ENCODE data around the gene NIBAN1. TPM values are rescaled to one million over a fixed set of nuclear protein-coding genes. Genes with fewer than 3 reads are reported as not detected.

NIBAN1 gene
- total and polyA plus RNA-seq, 4 donors = 7.5 to 38.5 (median 27.3) TPM

DNA sequence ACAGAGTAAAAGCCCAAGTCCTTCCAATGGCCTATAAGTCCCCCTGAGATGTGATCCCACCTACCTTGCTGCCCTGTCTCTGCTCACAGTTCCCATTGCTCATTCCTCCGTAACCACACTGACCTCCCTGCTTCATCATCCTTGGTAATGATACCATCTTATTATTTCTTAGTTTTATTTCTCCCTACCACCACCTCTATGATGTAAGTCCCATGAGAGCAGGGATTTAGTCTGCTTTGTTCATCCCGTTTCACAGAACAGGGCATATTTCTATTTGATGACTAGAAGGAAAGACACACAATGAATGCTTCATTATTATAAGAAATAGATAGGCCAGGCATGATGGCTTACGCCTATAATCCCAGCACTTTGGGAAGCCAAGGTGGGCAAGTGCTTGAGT lies 22.5 kb downstream of the NIBAN1 start:
- DNase-seq (no peak), ATAC-seq (ENCODE audit: insufficient read depth, low FRiP score) (no peak)
- H3K4me1 ChIP-seq (ENCODE audit: control insufficient read depth in 5 of 5, insufficient read depth in 5 of 5, low read length in 5 of 5) = peaks cover 0 to 28% (median 1%) of the 10 kb centered on the region in 5 donors
- H3K4me3 ChIP-seq = no peak overlapping the region
- no peaks in the 10 kb centered on the region for H3K36me3 ChIP-seq (ENCODE audit: control insufficient read depth in 4 of 4, insufficient read depth in 4 of 4, low read length in 4 of 4)
- H3K9me3 ChIP-seq (ENCODE audit: control insufficient read depth in 4 of 4, insufficient read depth in 3 of 4, low read length in 3 of 4) = no peaks in the 10 kb centered on the region
- H3K27ac ChIP-seq (ENCODE audit: low read depth in 1 of 2, low read length in 1 of 2) = no peak overlapping the region
- H3K27me3 ChIP-seq (ENCODE audit: control insufficient read depth in 3 of 3, insufficient read depth in 3 of 3, low read length in 2 of 3) = no peaks in the 10 kb centered on the region
- H3K9ac ChIP-seq (ENCODE audit: insufficient read depth in 1 of 2, low read length in 2 of 2) = no peak overlapping the region
- 97% methylated on average over 3 of the region's 3 CpGs for WGBS, 2 donors
- TF ChIP-seq, protein P1, sequence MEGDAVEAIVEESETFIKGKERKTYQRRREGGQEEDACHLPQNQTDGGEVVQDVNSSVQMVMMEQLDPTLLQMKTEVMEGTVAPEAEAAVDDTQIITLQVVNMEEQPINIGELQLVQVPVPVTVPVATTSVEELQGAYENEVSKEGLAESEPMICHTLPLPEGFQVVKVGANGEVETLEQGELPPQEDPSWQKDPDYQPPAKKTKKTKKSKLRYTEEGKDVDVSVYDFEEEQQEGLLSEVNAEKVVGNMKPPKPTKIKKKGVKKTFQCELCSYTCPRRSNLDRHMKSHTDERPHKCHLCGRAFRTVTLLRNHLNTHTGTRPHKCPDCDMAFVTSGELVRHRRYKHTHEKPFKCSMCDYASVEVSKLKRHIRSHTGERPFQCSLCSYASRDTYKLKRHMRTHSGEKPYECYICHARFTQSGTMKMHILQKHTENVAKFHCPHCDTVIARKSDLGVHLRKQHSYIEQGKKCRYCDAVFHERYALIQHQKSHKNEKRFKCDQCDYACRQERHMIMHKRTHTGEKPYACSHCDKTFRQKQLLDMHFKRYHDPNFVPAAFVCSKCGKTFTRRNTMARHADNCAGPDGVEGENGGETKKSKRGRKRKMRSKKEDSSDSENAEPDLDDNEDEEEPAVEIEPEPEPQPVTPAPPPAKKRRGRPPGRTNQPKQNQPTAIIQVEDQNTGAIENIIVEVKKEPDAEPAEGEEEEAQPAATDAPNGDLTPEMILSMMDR (IDR thresholded peaks at IDR 0.05; ENCODE audit: control extremely low read depth, extremely low read depth) = no peak

DNA sequence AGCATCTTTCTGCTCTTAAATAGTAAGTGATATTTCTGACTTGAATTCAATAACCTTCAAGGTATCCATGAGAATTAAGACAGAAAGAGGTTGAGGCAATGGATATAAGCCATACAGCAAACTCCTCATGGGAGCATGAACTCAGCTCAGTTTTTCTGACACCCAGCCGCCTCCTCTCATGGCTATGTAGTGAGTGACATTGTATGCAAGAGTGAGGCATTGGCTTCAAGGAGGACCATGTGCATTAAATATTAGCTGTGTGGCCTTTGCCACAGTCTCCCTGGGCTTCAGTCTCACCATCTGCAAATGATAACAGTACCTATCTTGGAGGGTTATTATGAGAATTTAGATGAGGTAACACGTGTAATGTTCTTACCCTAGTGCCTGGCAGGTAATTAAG lies 23.4 kb downstream of the NIBAN1 start:
- no peaks in the 10 kb centered on the region for H3K36me3 ChIP-seq (ENCODE audit: control insufficient read depth in 4 of 4, insufficient read depth in 4 of 4, low read length in 4 of 4)
- TF ChIP-seq, protein P1 (IDR thresholded peaks at IDR 0.05; ENCODE audit: control extremely low read depth, extremely low read depth) = no peak
- WGBS, 2 donors = 85 to 92% methylated on average over 2 of the region's 2 CpGs
- H3K9ac ChIP-seq (ENCODE audit: insufficient read depth in 1 of 2, low read length in 2 of 2) = no peak overlapping the region
- ATAC-seq (ENCODE audit: insufficient read depth, low FRiP score) = no peak
- H3K4me3 ChIP-seq = no peak overlapping the region
- H3K9me3 ChIP-seq (ENCODE audit: control insufficient read depth in 4 of 4, insufficient read depth in 3 of 4, low read length in 3 of 4) = no peaks in the 10 kb centered on the region
- no peaks in the 10 kb centered on the region for H3K27me3 ChIP-seq (ENCODE audit: control insufficient read depth in 3 of 3, insufficient read depth in 3 of 3, low read length in 2 of 3)
- H3K4me1 ChIP-seq (ENCODE audit: control insufficient read depth in 5 of 5, insufficient read depth in 5 of 5, low read length in 5 of 5) = peaks cover 0 to 27% (median 0%) of the 10 kb centered on the region in 5 donors
- no peak overlapping the region for H3K27ac ChIP-seq (ENCODE audit: low read depth in 1 of 2, low read length in 1 of 2)
- DNase-seq = no peak

DNA sequence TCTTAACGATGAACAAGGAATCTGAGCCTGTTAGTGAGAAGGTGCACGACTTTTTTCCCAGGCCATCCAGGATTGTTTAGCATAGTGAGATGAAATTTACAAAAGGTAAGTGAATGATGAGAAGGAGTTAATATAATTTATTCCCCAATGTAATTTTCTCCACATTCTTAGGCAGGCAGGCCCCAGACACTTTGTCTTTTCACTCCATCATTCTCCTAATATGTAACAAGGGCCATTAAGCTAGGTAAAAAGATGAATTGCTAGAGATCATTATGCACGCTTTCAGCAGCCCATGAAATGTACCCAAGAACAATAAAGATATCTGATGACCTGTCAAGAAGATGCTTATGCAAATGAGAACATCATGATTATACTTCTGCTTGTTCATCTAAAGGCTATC lies 24.1 kb downstream of the NIBAN1 start:
- Histone ChIP-seq H3K27me3 (ENCODE audit: control insufficient read depth in 3 of 3, insufficient read depth in 3 of 3, low read length in 2 of 3) (no peaks in the 10 kb centered on the region), H3K36me3 (ENCODE audit: control insufficient read depth in 4 of 4, insufficient read depth in 4 of 4, low read length in 4 of 4) (no peaks in the 10 kb centered on the region), H3K9me3 (ENCODE audit: control insufficient read depth in 4 of 4, insufficient read depth in 3 of 4, low read length in 3 of 4) (no peaks in the 10 kb centered on the region), H3K4me3 (no peak overlapping the region), H3K27ac (ENCODE audit: low read depth in 1 of 2, low read length in 1 of 2) (no peak overlapping the region), H3K4me1 (ENCODE audit: control insufficient read depth in 5 of 5, insufficient read depth in 5 of 5, low read length in 5 of 5) (peaks cover 0 to 31% (median 0%) of the 10 kb centered on the region in 5 donors), H3K9ac (ENCODE audit: insufficient read depth in 1 of 2, low read length in 2 of 2) (no peak overlapping the region)
- no peak for DNase-seq
- WGBS, 2 donors = 89 to 90% methylated on average over 3 of the region's 3 CpGs
- TF ChIP-seq, protein P1 (IDR thresholded peaks at IDR 0.05; ENCODE audit: control extremely low read depth, extremely low read depth) = no peak
- ATAC-seq (ENCODE audit: insufficient read depth, low FRiP score) = no peak

Data from lung (tissue), 12 donors.